AG04450 (cell line): Measurements from ENCODE around the gene CCDC157. TPM values are rescaled to one million over a fixed set of nuclear protein-coding genes. Genes with fewer than 3 reads are reported as not detected.

ENCODE experiments used
- CTCF ChIA-PET: fragments of 300-600, 350-600 bp; formaldehyde crosslinking; extraction: SDS; loops from one replicate; lab custom pipeline; 2022; ENCODE audit warnings: antibody characterized with exemption, inconsistent platforms; lab: Charles Lee
- POLR2A ChIA-PET: fragments of 350-600 bp; formaldehyde crosslinking; extraction: SDS; loops from one replicate; lab custom pipeline; 2021; ENCODE audit warnings: antibody characterized with exemption, inconsistent platforms; lab: Yijun Ruan, JAX
- DNase-seq: peaks from one replicate; pipeline ENCODE4 v3.0.0-alpha.2; 2011; ENCODE audit warnings: low read depth, low spot score
- H3K27ac ChIP-seq: one replicate; pipeline ENCODE4 v1.5.1; 2012; ENCODE audit warnings: low read depth, low read length, control low read depth
- H3K27me3 ChIP-seq: one replicate; pipeline ENCODE4 v1.6.0; 2012; ENCODE audit warnings: low read length; ENCODE audit not compliant: control insufficient read depth, insufficient read depth
- H3K4me3 ChIP-seq: 2 replicates; pipeline ENCODE4 v1.5.1; 2011; ENCODE audit warnings: mild to moderate bottlenecking, low read depth, low read length, control low read depth
- H3K9me3 ChIP-seq: 2 replicates; pipeline ENCODE4 v1.5.1; 2012; ENCODE audit warnings: low read length; ENCODE audit not compliant: control insufficient read depth, insufficient read depth
- CTCF ChIP-seq: IDR thresholded peaks from 2 replicates; pipeline ENCODE4 v1.5.1; 2011; ENCODE audit warnings: low read depth, low read length, control low read depth, inconsistent platforms
- polyA minus RNA-seq: library from RNA; depleted of rRNA, polyadenylated mRNA; stranded (reverse); fragments of >200 nt; gene quantifications from 2 replicates; pipeline ENCODE4 v1.2.3, GENCODE V29; 2011; rRNA and poly(A)+ RNA removed
- polyA plus RNA-seq: library from polyadenylated mRNA; depleted of rRNA; stranded (reverse); fragments of >200 nt; gene quantifications from 2 replicates; pipeline ENCODE4 v1.2.3, GENCODE V29; 2011; rRNA removed

CCDC157 gene
- polyA plus RNA-seq (1.6 and 1.8 TPM in 2 replicates), polyA minus RNA-seq (0.83 and 1.8 TPM in 2 replicates)

- ChIA-PET CTCF (interaction anchor here (0.9 to 1.8 kb wide), 5 partner anchors 28 to 248 kb away, joined by 3 to 9 read pairs (median 3); partner anchors contain the start of gene CASTOR1), POLR2A (interaction anchor here (0.6 to 1.7 kb wide), 14 partner anchors 9 to 214 kb away, joined by 3 to 19 read pairs (median 4); partner anchors contain the start of genes CASTOR1 and TBC1D10A)
- Histone ChIP-seq H3K4me3 (peak within 1 kb of the TSS; percentile 92), H3K9me3 (no peaks in the 10 kb centered on the region), H3K27ac (peak within 1 kb of the TSS; percentile 75), H3K27me3 (no peaks in the 10 kb centered on the region)
- DNase-seq, result peak; percentile 72
- no peak for TF ChIP-seq CTCF
These were observed at the start of gene CCDC157, which contains the start of gene SF3A1 for GRCh38 chr22:30356449-30357235. Gene CCDC157 (plus strand): TSS chr22:30357007. CDS start chr22:30366001, 8,994 bp downstream. Gene SF3A1 (minus strand): TSS chr22:30356894. CDS start chr22:30356792, 102 bp downstream.

- H3K9me3 ChIP-seq, result no peaks in the 10 kb centered on the region
- TF ChIP-seq CTCF, result no peak
- POLR2A ChIA-PET, result no interaction called here
- no peak overlapping the region for H3K27ac ChIP-seq
- no peaks in the 10 kb centered on the region for H3K27me3 ChIP-seq
- no peak overlapping the region for H3K4me3 ChIP-seq
- DNase-seq, result no peak
- CTCF ChIA-PET, result interaction anchor here (3.1 kb wide), 1 partner anchor 19 kb away, joined by 10 read pairs; no protein-coding TSS in a partner anchor
These were observed 49.7 kb upstream of the CCDC157 start for GRCh38 chr22:30307041-30307574.

GRCh38 chr22:30308093-30308492 lies 48.7 kb upstream of the CCDC157 start:
- H3K27me3 ChIP-seq, result no peaks in the 10 kb centered on the region
- TF ChIP-seq CTCF, result no peak
- no peak overlapping the region for H3K27ac ChIP-seq
- ChIA-PET POLR2A (no interaction called here), CTCF (interaction anchor here (3.1 kb wide), 1 partner anchor 20 kb away, joined by 10 read pairs; no protein-coding TSS in a partner anchor)
- no peak overlapping the region for H3K4me3 ChIP-seq
- no peak for DNase-seq
- H3K9me3 ChIP-seq, result no peaks in the 10 kb centered on the region

- CTCF ChIA-PET, result interaction anchor here (3.1 kb wide), 1 partner anchor 21 kb away, joined by 10 read pairs; no protein-coding TSS in a partner anchor
- DNase-seq, result no peak
- Histone ChIP-seq H3K27me3 (no peaks in the 10 kb centered on the region), H3K27ac (no peak overlapping the region), H3K9me3 (no peaks in the 10 kb centered on the region), H3K4me3 (no peak overlapping the region)
- POLR2A ChIA-PET, result no interaction called here
- no peak for TF ChIP-seq CTCF
These were observed 48.1 kb upstream of the CCDC157 start for GRCh38 chr22:30308518-30309230.
